Measurements from ENCODE around the gene CST3. TPM values are rescaled to one million over a fixed set of nuclear protein-coding genes. Genes with fewer than 3 reads are reported as not detected.

Gene CST3
- total RNA-seq, 1 experiment from 2014 or later, result 331 TPM

DNA sequence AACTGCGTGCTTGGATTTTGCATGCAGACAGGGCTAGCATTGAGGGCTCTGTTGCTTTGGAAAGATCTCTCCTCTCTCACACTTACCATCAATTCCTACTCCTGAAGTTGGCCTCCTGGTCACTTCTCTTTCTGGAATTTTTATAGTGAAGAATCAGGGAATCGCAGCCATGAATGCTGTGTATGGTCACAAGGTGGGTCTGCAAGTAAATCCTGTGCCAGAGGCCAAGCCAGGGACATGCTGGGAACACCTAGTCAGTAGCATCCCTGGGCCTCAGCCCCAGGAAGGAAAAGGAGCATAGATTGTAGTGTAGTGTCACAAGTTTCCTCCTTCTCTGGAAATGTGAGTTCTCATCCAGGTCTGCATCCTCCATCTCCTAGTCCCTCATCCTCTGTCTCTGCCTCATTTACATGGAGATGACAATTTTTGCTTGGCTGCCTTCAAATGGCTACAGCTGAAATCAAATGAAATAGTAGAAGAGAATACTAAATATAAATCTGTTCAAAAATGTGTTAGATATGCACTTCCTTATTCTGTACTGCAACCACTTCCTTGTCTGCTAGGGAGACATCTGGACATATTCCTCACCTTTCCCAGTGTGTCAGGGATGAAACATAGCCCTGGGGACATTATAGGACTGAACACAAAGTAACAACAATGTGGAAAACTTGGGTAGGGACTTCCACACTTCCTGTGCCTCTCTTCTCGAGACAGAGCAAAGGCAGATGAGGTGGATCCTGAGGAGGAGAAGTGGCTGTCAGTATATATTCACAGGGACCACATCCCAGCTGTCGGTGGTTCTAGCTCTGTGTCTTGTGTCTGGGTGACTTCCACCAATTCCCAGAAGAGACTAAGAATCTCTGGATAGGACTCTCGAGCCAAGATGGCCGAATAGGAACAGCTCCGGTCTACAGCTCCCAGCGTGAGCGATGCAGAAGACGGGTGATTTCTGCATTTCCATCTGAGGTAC lies 49.0 kb downstream of the CST3 start:
- H3F3A ChIP-seq (ENCODE audit: low read length, unreplicated experiment), result no peaks in the 10 kb centered on the region
- H3K9ac ChIP-seq (ENCODE audit: low read length), result no peak overlapping the region
- ChIA-PET CTCF (no interaction called here), POLR2A (ENCODE audit: unreplicated experiment) (no interaction called here)
- H2AFZ ChIP-seq (ENCODE audit: low read length), result no peak overlapping the region
- no peaks in the 10 kb centered on the region for H3K79me2 ChIP-seq (ENCODE audit: low read length)
- TF ChIP-seq EZH2phosphoT487 (IDR thresholded peaks at IDR 0.05; ENCODE audit: borderline replicate concordance, low read length), result no peak
- TF ChIP-seq CTCF (conservative IDR thresholded peaks at IDR 0.05; ENCODE audit: low read depth, low read length), result no peak
- no peak for TF ChIP-seq EZH2 (IDR thresholded peaks at IDR 0.05; ENCODE audit: low read length, unreplicated experiment)
- H3K4me1 ChIP-seq (ENCODE audit: insufficient read depth, low read length), result no peaks in the 10 kb centered on the region
- no peak overlapping the region for H3K4me3 ChIP-seq (ENCODE audit: low read length)
- no peak overlapping the region for H3K27ac ChIP-seq (ENCODE audit: low read length)
- no peaks in the 10 kb centered on the region for H3K36me3 ChIP-seq (ENCODE audit: low read depth, low read length)
- no peaks in the 10 kb centered on the region for H3K9me3 ChIP-seq (ENCODE audit: low read length)
- no peak for DNase-seq
- H4K20me1 ChIP-seq (ENCODE audit: low read length), result no peaks in the 10 kb centered on the region
- no TSS peak for BruUV-seq (replicated peaks)
- H3K9me2 ChIP-seq (replicated peaks; ENCODE audit: low read length), result no peaks in the 10 kb centered on the region
- ATAC-seq, result no peak
- no peak overlapping the region for H3K4me2 ChIP-seq (ENCODE audit: low read length)
- intact Hi-C loops (cut with micrococcal nuclease), result no loop called here
- H3K27me3 ChIP-seq (ENCODE audit: low read length), result peaks cover 19% of the 10 kb centered on the region; the same call in 1 of the 2 replicates

GRCh38 chr20:23587631-23588030 lies 50.1 kb downstream of the CST3 start:
- DNase-seq (no peak), ATAC-seq (no peak)
- H3K9ac ChIP-seq (ENCODE audit: low read length), result no peak overlapping the region
- H3K4me2 ChIP-seq (ENCODE audit: low read length), result no peak overlapping the region
- intact Hi-C loops (cut with micrococcal nuclease), result no loop called here
- no peak overlapping the region for H2AFZ ChIP-seq (ENCODE audit: low read length)
- H3K27me3 ChIP-seq (ENCODE audit: low read length), result peaks cover 19% of the 10 kb centered on the region; the same call in 1 of the 2 replicates
- H3K4me1 ChIP-seq (ENCODE audit: insufficient read depth, low read length), result no peaks in the 10 kb centered on the region
- H3F3A ChIP-seq (ENCODE audit: low read length, unreplicated experiment), result no peaks in the 10 kb centered on the region
- no peaks in the 10 kb centered on the region for H4K20me1 ChIP-seq (ENCODE audit: low read length)
- CTCF ChIA-PET, result no interaction called here
- no peaks in the 10 kb centered on the region for H3K9me3 ChIP-seq (ENCODE audit: low read length)
- POLR2A ChIA-PET (ENCODE audit: unreplicated experiment), result no interaction called here
- no peak overlapping the region for H3K27ac ChIP-seq (ENCODE audit: low read length)
- no peak for TF ChIP-seq CTCF (conservative IDR thresholded peaks at IDR 0.05; ENCODE audit: low read depth, low read length)
- TF ChIP-seq EZH2phosphoT487 (IDR thresholded peaks at IDR 0.05; ENCODE audit: borderline replicate concordance, low read length), result no peak
- no peak for TF ChIP-seq EZH2 (IDR thresholded peaks at IDR 0.05; ENCODE audit: low read length, unreplicated experiment)
- H3K9me2 ChIP-seq (replicated peaks; ENCODE audit: low read length), result no peaks in the 10 kb centered on the region
- no peaks in the 10 kb centered on the region for H3K79me2 ChIP-seq (ENCODE audit: low read length)
- H3K36me3 ChIP-seq (ENCODE audit: low read depth, low read length), result no peaks in the 10 kb centered on the region
- no peak overlapping the region for H3K4me3 ChIP-seq (ENCODE audit: low read length)
- no TSS peak for BruUV-seq (replicated peaks)
